WTC11 (cell line): Measurements from ENCODE around the gene NFATC3. TPM values are rescaled to one million over a fixed set of nuclear protein-coding genes. Genes with fewer than 3 reads are reported as not detected.

Experiments used
- ATAC-seq: fragments of 200-7000 bp; cut with Tn5 transposase; 2 replicates; pipeline ENCODE4 v1.10.0; 2021; ENCODE audit warnings: mild to moderate bottlenecking, moderate library complexity
- CTCF ChIA-PET: fragments of 300-600 bp; sonication (Branson Sonifier 250); formaldehyde crosslinking; loops from one replicate; lab custom pipeline; 2021; ENCODE audit warnings: antibody characterized with exemption; lab: Charles Lee
- POLR2A ChIA-PET: fragments of 350-600 bp; sonication (Branson Sonifier 250); formaldehyde crosslinking; loops from one replicate; lab custom pipeline; 2021; ENCODE audit warnings: antibody characterized with exemption; lab: Charles Lee
- DNase-seq: peaks from one replicate; pipeline ENCODE4 v3.0.0; 2021; ENCODE audit warnings: low spot score
- H3K27ac Mint-ChIP-seq: 2 replicates; pipeline ENCODE4 v1.8.0; 2021; ENCODE audit warnings: mixed read lengths
- H3K27me3 Mint-ChIP-seq: 2 replicates; pipeline ENCODE4 v1.8.0; 2021; ENCODE audit warnings: low read depth, mild to moderate bottlenecking, moderate library complexity, mixed read lengths
- H3K36me3 Mint-ChIP-seq: 2 replicates; pipeline ENCODE4 v1.8.0; 2021; ENCODE audit warnings: mixed read lengths
- H3K4me1 Mint-ChIP-seq: 2 replicates; pipeline ENCODE4 v1.8.0; 2022; ENCODE audit warnings: mixed read lengths
- H3K4me3 Mint-ChIP-seq: 2 replicates; pipeline ENCODE4 v1.8.0; 2021; ENCODE audit warnings: mild to moderate bottlenecking, moderate library complexity, mixed read lengths
- H3K9me3 Mint-ChIP-seq: 2 replicates; pipeline ENCODE4 v1.8.0; 2021; ENCODE audit warnings: mixed read lengths
- ATF1 ChIP-seq: sonication (generic); formaldehyde crosslinking; IDR thresholded peaks from 2 replicates; pipeline ENCODE4 v1.8.1; 2023; ENCODE audit warnings: mild to moderate bottlenecking, moderate library complexity, missing genetic modification reagents
- ATF3 ChIP-seq: sonication (generic); formaldehyde crosslinking; conservative IDR thresholded peaks from 2 replicates; pipeline ENCODE4 v1.8.1; 2022; ENCODE audit warnings: mild to moderate bottlenecking, missing genetic modification reagents
- CDX4 ChIP-seq: fragments of 250-450 bp; sonication (Bioruptor Pico); IDR thresholded peaks from 2 replicates; pipeline ENCODE4 v1.9.0; 2021; ENCODE audit warnings: moderate library complexity, mild to moderate bottlenecking, inconsistent platforms, borderline replicate concordance
- CREM ChIP-seq: sonication (generic); formaldehyde crosslinking; IDR thresholded peaks from 2 replicates; pipeline ENCODE4 v1.8.1; 2022; ENCODE audit warnings: mild to moderate bottlenecking, missing genetic modification reagents, moderate library complexity
- CTCF ChIP-seq: fragments of 200-600 bp; IDR thresholded peaks from 2 replicates; pipeline ENCODE4 v1.8.0; 2022; ENCODE audit warnings: antibody characterized with exemption
- E2F1 ChIP-seq: sonication (generic); formaldehyde crosslinking; IDR thresholded peaks from 2 replicates; pipeline ENCODE4 v1.8.0; 2022; ENCODE audit warnings: mild to moderate bottlenecking, missing genetic modification reagents
- EMX1 ChIP-seq: fragments of 250-450 bp; sonication (Bioruptor Pico); IDR thresholded peaks from 2 replicates; pipeline ENCODE4 v1.8.0; 2021; ENCODE audit warnings: mild to moderate bottlenecking
- ESRRA ChIP-seq: sonication (generic); formaldehyde crosslinking; IDR thresholded peaks from 2 replicates; pipeline ENCODE4 v1.8.1; 2022; ENCODE audit warnings: mild to moderate bottlenecking, missing genetic modification reagents, borderline replicate concordance
- ETV6 ChIP-seq: sonication (generic); formaldehyde crosslinking; IDR thresholded peaks from 2 replicates; pipeline ENCODE4 v1.8.1; 2022; ENCODE audit warnings: mild to moderate bottlenecking, missing genetic modification reagents
- FOXP1 ChIP-seq: sonication (generic); formaldehyde crosslinking; IDR thresholded peaks from 2 replicates; pipeline ENCODE4 v1.8.0; 2022; ENCODE audit warnings: missing genetic modification reagents, mild to moderate bottlenecking, moderate library complexity, borderline replicate concordance
- FOXP4 ChIP-seq: sonication (generic); formaldehyde crosslinking; IDR thresholded peaks from 2 replicates; pipeline ENCODE4 v1.8.0; 2022; ENCODE audit warnings: mild to moderate bottlenecking, missing genetic modification reagents
- GABPB1 ChIP-seq: sonication (generic); formaldehyde crosslinking; IDR thresholded peaks from 2 replicates; pipeline ENCODE4 v1.8.1; 2023; ENCODE audit warnings: mild to moderate bottlenecking, missing genetic modification reagents
- IRF1 ChIP-seq: sonication (generic); formaldehyde crosslinking; IDR thresholded peaks from 2 replicates; pipeline ENCODE4 v1.8.0; 2023; ENCODE audit warnings: missing genetic modification reagents
- JAZF1 ChIP-seq: fragments of 250-450 bp; sonication (Bioruptor Pico); IDR thresholded peaks from 2 replicates; pipeline ENCODE4 v1.9.0; 2021; ENCODE audit warnings: moderate library complexity, mild to moderate bottlenecking, inconsistent platforms
- JUN ChIP-seq: sonication (generic); formaldehyde crosslinking; IDR thresholded peaks from 2 replicates; pipeline ENCODE4 v1.8.0; 2023; ENCODE audit warnings: mild to moderate bottlenecking, missing genetic modification reagents
- MAX ChIP-seq: sonication (generic); formaldehyde crosslinking; IDR thresholded peaks from 2 replicates; pipeline ENCODE4 v1.8.0; 2022; ENCODE audit warnings: mild to moderate bottlenecking, missing genetic modification reagents
- NFE2L1 ChIP-seq: sonication (generic); formaldehyde crosslinking; IDR thresholded peaks from 2 replicates; pipeline ENCODE4 v1.8.1; 2023; ENCODE audit warnings: missing genetic modification reagents
- RELA ChIP-seq: sonication (generic); formaldehyde crosslinking; IDR thresholded peaks from 2 replicates; pipeline ENCODE4 v1.8.1; 2022; ENCODE audit warnings: missing genetic modification reagents, mild to moderate bottlenecking, borderline replicate concordance
- SP1 ChIP-seq: sonication (generic); formaldehyde crosslinking; conservative IDR thresholded peaks from 2 replicates; pipeline ENCODE4 v1.8.1; 2022; ENCODE audit warnings: missing genetic modification reagents
- TEAD4 ChIP-seq: sonication (generic); formaldehyde crosslinking; IDR thresholded peaks from 2 replicates; pipeline ENCODE4 v1.8.0; 2022; ENCODE audit warnings: mild to moderate bottlenecking, missing genetic modification reagents
- ZBTB21 ChIP-seq: sonication (generic); formaldehyde crosslinking; IDR thresholded peaks from 2 replicates; pipeline ENCODE4 v1.8.1; 2023; ENCODE audit warnings: mild to moderate bottlenecking, missing genetic modification reagents, borderline replicate concordance
- ZBTB43 ChIP-seq: sonication (generic); formaldehyde crosslinking; IDR thresholded peaks from 2 replicates; pipeline ENCODE4 v1.8.1; 2023; ENCODE audit warnings: mild to moderate bottlenecking, missing genetic modification reagents
- ZNF121 ChIP-seq: sonication (generic); formaldehyde crosslinking; IDR thresholded peaks from 2 replicates; pipeline ENCODE4 v1.8.0; 2023; ENCODE audit warnings: missing genetic modification reagents
- ZNF138 ChIP-seq: sonication (generic); formaldehyde crosslinking; conservative IDR thresholded peaks from 2 replicates; pipeline ENCODE4 v1.8.1; 2022; ENCODE audit warnings: mild to moderate bottlenecking, moderate library complexity, missing genetic modification reagents
- ZNF232 ChIP-seq: sonication (generic); formaldehyde crosslinking; IDR thresholded peaks from 2 replicates; pipeline ENCODE4 v1.8.0; 2022; ENCODE audit warnings: mild to moderate bottlenecking, missing genetic modification reagents
- ZNF416 ChIP-seq: fragments of 250-450 bp; sonication (Bioruptor Pico); IDR thresholded peaks from 2 replicates; pipeline ENCODE4 v1.9.0; 2021; ENCODE audit warnings: mild to moderate bottlenecking, inconsistent platforms
- total RNA-seq: library from RNA; stranded (reverse); gene quantifications from 3 replicates; pipeline ENCODE4 v1.2.3, GENCODE V29; 2021

NFATC3 gene
- total RNA-seq, 1 experiment from 2014 or later = 34.6 TPM

GRCh38 chr16:68264128-68265077 lies 179.2 kb downstream of the NFATC3 start, which contains the start of gene SLC7A6:
Gene SLC7A6, plus strand, starts transcription at chr16:68264526. Its CDS starts 10,201 bp downstream, at chr16:68274727.
- Mint-ChIP-seq H3K27ac (peak within 1 kb of the TSS; percentile 77), H3K27me3 (peaks cover 16% of the 10 kb centered on the region), H3K36me3 (no peaks in the 10 kb centered on the region), H3K9me3 (no peaks in the 10 kb centered on the region), H3K4me3 (peak within 1 kb of the TSS; percentile 93), H3K4me1 (peaks cover 34% of the 10 kb centered on the region)
- CTCF ChIA-PET = interaction anchor here (0.5 to 4.5 kb wide), 53 partner anchors 8 to 579 kb away, joined by 3 to 74 read pairs (median 4); partner anchors contain the start of genes ESRP2, NFATC3, PLA2G15 and PRMT7
- ATAC-seq (peak; percentile 60), DNase-seq (peak; percentile 76)
- POLR2A ChIA-PET = interaction anchor here (0.7 to 1.4 kb wide), 6 partner anchors 20 to 1390 kb away, joined by 3 to 8 read pairs (median 3); partner anchors contain the start of genes PRMT7 and SLC7A6OS
- no peak for TF ChIP-seq EMX1 (CRISPR knock-in tag)
- no peak for TF ChIP-seq ZBTB43 (CRISPR knock-in tag)
- no peak for TF ChIP-seq ETV6
- 0 out of 2 replicates have a peak, but pooled peaks have one; percentile 32 for TF ChIP-seq NFE2L1 (CRISPR knock-in tag)
- peak; percentile 69 for TF ChIP-seq CTCF
- peak; percentile 10 for TF ChIP-seq FOXP4 (CRISPR knock-in tag)
- 0 out of 2 replicates have a peak, but pooled peaks have one; percentile 53 for TF ChIP-seq ESRRA (CRISPR knock-in tag)
- TF ChIP-seq CREM = 0 out of 2 replicates have a peak, but pooled peaks have one; percentile 35
- TF ChIP-seq SP1 (CRISPR knock-in tag) = peak; percentile 47
- no peak for TF ChIP-seq E2F1 (CRISPR knock-in tag)
- TF ChIP-seq CDX4 (CRISPR knock-in tag) = no peak
- TF ChIP-seq ATF1 (CRISPR knock-in tag) = 0 out of 2 replicates have a peak, but pooled peaks have one; percentile 4
- no peak for TF ChIP-seq TEAD4 (CRISPR knock-in tag)
- TF ChIP-seq FOXP1 (CRISPR knock-in tag) = peak; percentile 5; the same call in 1 of the 2 replicates
- TF ChIP-seq ZNF138 (CRISPR knock-in tag) = no peak
- TF ChIP-seq GABPB1 (CRISPR knock-in tag) = 0 out of 2 replicates have a peak, but pooled peaks have one; percentile 42
- peak; percentile 55; the same call in 1 of the 2 replicates for TF ChIP-seq RELA (CRISPR knock-in tag)
- TF ChIP-seq JAZF1 (CRISPR knock-in tag) = no peak
- TF ChIP-seq ZNF232 = no peak
- TF ChIP-seq MAX (CRISPR knock-in tag) = 0 out of 2 replicates have a peak, but pooled peaks have one; percentile 42
- TF ChIP-seq ZNF121 (CRISPR knock-in tag) = no peak
- no peak for TF ChIP-seq ATF3 (CRISPR knock-in tag)
- TF ChIP-seq ZNF416 (CRISPR knock-in tag) = 0 out of 2 replicates have a peak, but pooled peaks have one; percentile 5
- 0 out of 2 replicates have a peak, but pooled peaks have one; percentile 61 for TF ChIP-seq IRF1 (CRISPR knock-in tag)
- no peak for TF ChIP-seq ZBTB21
- no peak for TF ChIP-seq JUN (CRISPR knock-in tag)
